ENCODE data around the gene BPNT1. TPM values are rescaled to one million over a fixed set of nuclear protein-coding genes. Genes with fewer than 3 reads are reported as not detected.

Gene BPNT1
- total RNA-seq, 1 donor from 2014 or later: 21.4 TPM

DNA sequence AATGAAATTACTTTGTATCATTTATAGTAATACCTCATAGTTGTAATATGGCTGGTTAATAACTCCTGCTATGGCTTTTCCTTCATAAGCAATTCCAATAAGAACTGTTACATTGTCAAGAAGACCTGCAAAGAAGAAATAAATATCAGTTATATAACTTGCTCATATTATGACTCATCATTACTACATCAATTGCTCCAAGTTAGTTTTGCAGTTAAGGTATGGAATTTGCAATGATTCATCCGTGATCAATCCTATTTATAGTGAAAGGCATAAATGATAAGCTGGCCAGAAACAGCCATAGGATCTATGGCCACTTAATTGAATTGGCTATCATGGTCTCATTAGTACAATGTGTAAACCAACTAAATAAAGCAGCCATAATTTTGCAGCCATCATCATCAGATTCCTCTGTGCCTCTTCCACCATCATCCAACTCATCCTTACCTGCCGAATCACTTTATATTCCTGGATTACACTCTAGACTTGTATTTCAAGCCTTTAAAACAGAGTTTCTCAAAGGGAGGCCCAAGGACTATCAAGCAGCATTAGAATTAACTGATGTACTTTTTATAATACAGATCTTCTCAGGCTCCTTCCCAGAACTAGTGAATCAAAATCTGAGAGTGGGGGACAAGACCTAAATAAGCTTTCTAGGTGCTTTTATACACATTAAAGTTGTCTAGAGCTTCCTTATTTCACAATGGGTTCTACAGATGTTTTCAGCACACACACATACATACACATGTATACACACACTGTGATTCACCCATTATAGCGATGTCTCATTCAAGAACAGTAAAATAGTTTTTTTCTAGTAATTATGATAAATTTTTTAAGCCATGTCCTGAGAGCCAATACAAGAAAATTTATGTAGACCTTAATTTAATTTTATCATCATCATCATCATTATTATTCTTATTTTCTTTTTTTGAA, 22.1 kb downstream of the BPNT1 start:
- Histone ChIP-seq H3K4me3 (ENCODE audit: low read depth, low read length) (no peak overlapping the region), H3K36me3 (ENCODE audit: control insufficient read depth, insufficient read depth, low read length) (peaks cover 1% of the 10 kb centered on the region), H3K27me3 (ENCODE audit: control insufficient read depth, insufficient read depth, low read length) (no peaks in the 10 kb centered on the region)
- TF ChIP-seq, protein P1, sequence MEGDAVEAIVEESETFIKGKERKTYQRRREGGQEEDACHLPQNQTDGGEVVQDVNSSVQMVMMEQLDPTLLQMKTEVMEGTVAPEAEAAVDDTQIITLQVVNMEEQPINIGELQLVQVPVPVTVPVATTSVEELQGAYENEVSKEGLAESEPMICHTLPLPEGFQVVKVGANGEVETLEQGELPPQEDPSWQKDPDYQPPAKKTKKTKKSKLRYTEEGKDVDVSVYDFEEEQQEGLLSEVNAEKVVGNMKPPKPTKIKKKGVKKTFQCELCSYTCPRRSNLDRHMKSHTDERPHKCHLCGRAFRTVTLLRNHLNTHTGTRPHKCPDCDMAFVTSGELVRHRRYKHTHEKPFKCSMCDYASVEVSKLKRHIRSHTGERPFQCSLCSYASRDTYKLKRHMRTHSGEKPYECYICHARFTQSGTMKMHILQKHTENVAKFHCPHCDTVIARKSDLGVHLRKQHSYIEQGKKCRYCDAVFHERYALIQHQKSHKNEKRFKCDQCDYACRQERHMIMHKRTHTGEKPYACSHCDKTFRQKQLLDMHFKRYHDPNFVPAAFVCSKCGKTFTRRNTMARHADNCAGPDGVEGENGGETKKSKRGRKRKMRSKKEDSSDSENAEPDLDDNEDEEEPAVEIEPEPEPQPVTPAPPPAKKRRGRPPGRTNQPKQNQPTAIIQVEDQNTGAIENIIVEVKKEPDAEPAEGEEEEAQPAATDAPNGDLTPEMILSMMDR (IDR thresholded peaks at IDR 0.05; ENCODE audit: insufficient read depth, low read length, poor library complexity, severe bottlenecking): no peak
- no peak for DNase-seq (ENCODE audit: low read depth)

DNA sequence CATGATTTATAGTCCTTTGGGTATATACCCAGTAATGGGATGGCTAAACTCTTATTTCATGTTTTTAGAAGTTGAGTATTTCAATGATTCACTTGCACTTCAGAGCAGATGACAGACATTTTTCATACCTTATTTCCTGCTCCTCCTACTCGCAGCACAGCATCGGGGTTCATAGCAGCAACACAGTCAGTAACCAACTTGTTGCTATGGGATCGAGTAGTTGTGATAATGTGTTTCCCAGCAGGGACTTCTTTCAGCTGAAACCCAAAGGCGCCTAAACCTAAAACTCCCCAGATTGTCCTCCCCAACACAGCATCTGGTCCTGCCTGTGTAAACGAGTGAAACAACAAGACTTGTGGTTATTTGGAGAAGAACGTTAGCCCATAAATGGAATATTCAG, 27.0 kb downstream of the BPNT1 start:
- TF ChIP-seq, protein P1 (IDR thresholded peaks at IDR 0.05; ENCODE audit: insufficient read depth, low read length, poor library complexity, severe bottlenecking): no peak
- DNase-seq (ENCODE audit: low read depth): no peak
- H3K4me3 ChIP-seq (ENCODE audit: low read depth, low read length): no peak overlapping the region
- H3K27me3 ChIP-seq (ENCODE audit: control insufficient read depth, insufficient read depth, low read length): no peaks in the 10 kb centered on the region
- H3K36me3 ChIP-seq (ENCODE audit: control insufficient read depth, insufficient read depth, low read length): peaks cover 1% of the 10 kb centered on the region

DNA sequence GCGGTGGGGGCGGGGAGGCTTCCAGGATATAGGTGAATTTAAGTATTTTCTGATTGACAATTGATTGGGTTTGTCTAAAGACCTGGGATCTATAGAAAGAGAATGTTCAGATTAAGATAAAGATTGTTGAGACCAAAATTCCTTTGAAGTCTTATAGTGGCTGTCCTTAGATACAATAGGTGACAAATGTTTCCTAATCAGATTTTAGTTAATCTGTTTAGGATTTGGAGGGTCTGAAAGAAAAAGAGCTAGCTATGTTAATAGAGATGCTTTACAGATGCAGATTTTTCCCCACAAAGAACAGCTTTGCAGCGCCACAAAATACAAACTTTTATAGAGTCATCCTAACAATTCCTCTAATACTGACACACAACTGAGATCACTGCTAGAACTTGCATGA, 28.7 kb downstream of the BPNT1 start:
- Histone ChIP-seq H3K4me3 (ENCODE audit: low read depth, low read length) (no peak overlapping the region), H3K27me3 (ENCODE audit: control insufficient read depth, insufficient read depth, low read length) (no peaks in the 10 kb centered on the region), H3K36me3 (ENCODE audit: control insufficient read depth, insufficient read depth, low read length) (peaks cover 1% of the 10 kb centered on the region)
- TF ChIP-seq, protein P1 (IDR thresholded peaks at IDR 0.05; ENCODE audit: insufficient read depth, low read length, poor library complexity, severe bottlenecking): no peak
- no peak for DNase-seq (ENCODE audit: low read depth)

DNA sequence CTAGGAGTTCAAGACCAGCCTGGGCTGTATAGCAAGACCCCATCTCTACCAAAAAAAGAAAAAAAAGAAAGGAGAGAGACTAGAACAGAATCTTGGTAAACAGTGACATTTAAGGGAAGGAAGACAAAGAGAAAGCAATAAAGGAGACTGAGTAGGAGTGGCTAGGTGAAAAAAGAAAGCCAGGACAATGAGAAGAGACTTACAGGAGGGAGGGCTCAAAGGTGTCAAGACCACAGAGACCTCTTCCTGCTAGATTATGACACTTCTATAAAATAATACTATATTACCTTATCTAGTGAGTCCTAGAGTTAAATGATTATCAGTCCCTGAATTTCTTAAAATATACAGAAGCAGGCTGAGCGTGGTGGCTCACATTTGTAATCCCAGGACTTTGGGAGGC, 33.2 kb downstream of the BPNT1 start:
- no peaks in the 10 kb centered on the region for H3K27me3 ChIP-seq (ENCODE audit: control insufficient read depth, insufficient read depth, low read length)
- no peak for DNase-seq (ENCODE audit: low read depth)
- H3K36me3 ChIP-seq (ENCODE audit: control insufficient read depth, insufficient read depth, low read length): no peaks in the 10 kb centered on the region
- no peak overlapping the region for H3K4me3 ChIP-seq (ENCODE audit: low read depth, low read length)
- TF ChIP-seq, protein P1 (IDR thresholded peaks at IDR 0.05; ENCODE audit: insufficient read depth, low read length, poor library complexity, severe bottlenecking): no peak

DNA sequence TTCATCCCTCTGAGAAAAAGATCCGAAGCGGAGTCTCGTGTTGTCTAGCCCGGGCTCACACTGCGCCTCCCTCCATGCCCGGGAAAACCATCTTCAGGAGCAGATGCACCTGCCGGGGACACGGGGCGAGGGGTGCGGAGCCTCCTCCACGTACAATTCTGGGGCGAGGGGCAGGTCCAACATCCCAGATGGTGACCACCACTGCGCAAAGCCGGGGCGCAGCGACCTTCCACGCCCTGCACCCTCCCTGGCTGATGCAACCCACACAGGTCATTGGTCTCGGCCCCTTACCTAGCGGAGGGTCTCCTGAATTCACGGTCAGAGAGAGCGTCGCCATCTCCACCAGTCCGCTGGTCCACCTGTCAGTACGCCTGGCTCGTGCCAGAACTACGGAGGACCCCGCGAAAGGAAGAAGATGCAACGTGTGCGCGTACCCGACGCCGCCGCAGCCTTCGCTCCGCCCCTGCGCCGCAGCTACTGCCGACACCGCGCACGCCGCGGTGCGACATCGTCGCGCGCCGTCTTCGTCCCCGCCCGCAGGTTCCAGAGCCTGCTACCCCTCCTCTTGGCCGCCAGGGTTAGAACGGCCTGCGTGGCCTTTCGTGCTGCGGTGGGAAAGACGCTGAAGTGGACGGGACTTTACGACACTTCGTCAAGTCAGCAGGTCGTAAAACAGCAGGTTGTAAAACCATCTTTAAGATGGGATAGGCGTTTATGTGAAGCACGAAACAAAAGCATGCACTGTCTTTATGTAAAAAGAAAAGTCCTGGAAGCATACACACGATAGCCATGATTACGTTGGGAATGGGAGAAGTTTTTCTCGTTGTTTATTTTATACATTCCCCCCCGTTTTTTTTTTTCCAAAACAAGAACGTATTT, 43.3 kb downstream of the BPNT1 start, which contains the start of gene EPRS1:
Gene EPRS1 (minus strand): TSS at position 454 of the 879 bp plus-strand sequence. CDS start 117 bp downstream, at position 337.
- H3K4me3 ChIP-seq (ENCODE audit: low read depth, low read length): peak within 1 kb of the TSS; percentile 99
- TF ChIP-seq, protein P1 (IDR thresholded peaks at IDR 0.05; ENCODE audit: insufficient read depth, low read length, poor library complexity, severe bottlenecking): peak; percentile 53

More for the DNA sequence above, 43.3 kb downstream of the BPNT1 start, which contains the start of gene EPRS1:
- Histone ChIP-seq H3K27me3 (ENCODE audit: control insufficient read depth, insufficient read depth, low read length) (no peaks in the 10 kb centered on the region), H3K36me3 (ENCODE audit: control insufficient read depth, insufficient read depth, low read length) (no peaks in the 10 kb centered on the region)
- peak; percentile 95 for DNase-seq (ENCODE audit: low read depth)
